Lung (tissue), 12 donors: ENCODE measurements around the gene IFNLR1. TPM values are rescaled to one million over a fixed set of nuclear protein-coding genes. Genes with fewer than 3 reads are reported as not detected.

Experiments
- ATAC-seq: fragments of 200-7000 bp; cut with Tn5 transposase; one replicate; pipeline ENCODE4 v1.9.1; 2020; ENCODE audit warnings: moderate number of reproducible peaks; ENCODE audit not compliant: insufficient read depth, low FRiP score
- DNase-seq, 3 donors: peaks; one replicate each; pipeline ENCODE4 v3.0.0-alpha.2; 2013 to 2017
- H3K27ac ChIP-seq, 2 donors: one replicate each; pipeline ENCODE4 v1.5.1; 2013; ENCODE audit warnings: mild to moderate bottlenecking in 2 of 2, moderate library complexity in 2 of 2, control low read depth in 1 of 2, inconsistent platforms in 1 of 2, low read depth in 1 of 2, low read length in 1 of 2
- H3K27me3 ChIP-seq, 3 donors: one replicate each; pipeline ENCODE4 v1.5.1; 2013; ENCODE audit warnings: low read length in 2 of 3; ENCODE audit not compliant: control insufficient read depth in 3 of 3, insufficient read depth in 3 of 3
- H3K36me3 ChIP-seq, 4 donors: one replicate each; pipeline ENCODE4 v1.5.1; 2013; ENCODE audit warnings: low read length in 4 of 4, mild to moderate bottlenecking in 1 of 4, moderate library complexity in 1 of 4; ENCODE audit not compliant: control insufficient read depth in 4 of 4, insufficient read depth in 4 of 4
- H3K4me1 ChIP-seq, 5 donors: one replicate each; pipeline ENCODE4 v1.5.1; 2013; ENCODE audit warnings: low read length in 5 of 5, mild to moderate bottlenecking in 2 of 5, moderate library complexity in 1 of 5; ENCODE audit not compliant: control insufficient read depth in 5 of 5, insufficient read depth in 5 of 5
- H3K4me3 ChIP-seq: one replicate; pipeline ENCODE4 v1.5.1; 2013; ENCODE audit warnings: mild to moderate bottlenecking, control low read depth, moderate library complexity
- H3K9ac ChIP-seq, 2 donors: one replicate each; pipeline ENCODE4 v1.5.1; 2013; ENCODE audit warnings: low read length in 2 of 2, control low read depth in 1 of 2; ENCODE audit not compliant: insufficient read depth in 1 of 2
- H3K9me3 ChIP-seq, 4 donors: one replicate each; pipeline ENCODE4 v1.5.1; 2013; ENCODE audit warnings: low read length in 3 of 4, mild to moderate bottlenecking in 1 of 4, moderate library complexity in 1 of 4; ENCODE audit not compliant: control insufficient read depth in 4 of 4, insufficient read depth in 3 of 4
- CTCF ChIP-seq: IDR thresholded peaks from 2 replicates; pipeline ENCODE4 v1.5.1; 2012; ENCODE audit warnings: mild to moderate bottlenecking; ENCODE audit errors: control extremely low read depth, extremely low read depth
- WGBS, 2 donors: extraction: QIAGEN DNeasy Blood & Tissue Kit; methylation state at CpG; one replicate each; pipeline ENCODE4 v1.1.7; 2013; 5-methylcytosine and 5-hydroxymethylcytosine counted together
- polyA plus RNA-seq, 2 donors: library from polyadenylated mRNA; stranded (reverse); fragments of 200-250 nt; gene quantifications; one replicate each; pipeline ENCODE4 v1.2.1, GENCODE V29; 2013
- total RNA-seq, 2 donors: library from RNA; depleted of rRNA in 1 of 2; stranded (reverse); fragments of >200 nt in 1 of 2; gene quantifications; one replicate each; pipeline ENCODE4 v1.2.1, GENCODE V29; 2014 to 2021
- donor health status: control.
- donor health status: control.
- donor health status: Bipolar disorder and iron deficiency.
- donor health status: healthy.
- donor health status: DM: yes; HTN: yes; CAD: no.

Gene IFNLR1
- total and polyA plus RNA-seq, 4 donors: 1.2 to 9.0 (median 2.7) TPM

- peaks cover 0 to 4% (median 0%) of the 10 kb centered on the region in 5 donors for H3K4me1 ChIP-seq
- H3K27me3 ChIP-seq: no peaks in the 10 kb centered on the region
- no peak for TF ChIP-seq CTCF
- no peak for ATAC-seq
- no peaks in the 10 kb centered on the region for H3K9me3 ChIP-seq
- no peaks in the 10 kb centered on the region for H3K36me3 ChIP-seq
- DNase-seq: no peak
- WGBS, 2 donors: 74 to 79% methylated on average over 15 of the region's 15 CpGs
- no peak overlapping the region for H3K4me3 ChIP-seq
- no peak overlapping the region for H3K9ac ChIP-seq
- H3K27ac ChIP-seq: no peak overlapping the region
These were observed 50.0 kb downstream of the IFNLR1 start for GRCh38 chr1:24136956-24137539.

- 81 to 89% methylated on average over 3 of the region's 3 CpGs for WGBS, 2 donors
- Histone ChIP-seq H3K36me3 (no peaks in the 10 kb centered on the region), H3K4me1 (no peaks in the 10 kb centered on the region), H3K4me3 (no peak overlapping the region), H3K27me3 (no peaks in the 10 kb centered on the region), H3K27ac (no peak overlapping the region), H3K9ac (no peak overlapping the region), H3K9me3 (peaks cover 0 to 4% (median 3%) of the 10 kb centered on the region in 4 donors)
- DNase-seq (no peak), ATAC-seq (no peak)
- no peak for TF ChIP-seq CTCF
These were observed 52.7 kb downstream of the IFNLR1 start for GRCh38 chr1:24134376-24134775.

- ATAC-seq: no peak
- no peaks in the 10 kb centered on the region for H3K4me1 ChIP-seq
- H3K9ac ChIP-seq: no peak overlapping the region
- H3K27me3 ChIP-seq: no peaks in the 10 kb centered on the region
- TF ChIP-seq CTCF: no peak
- no peaks in the 10 kb centered on the region for H3K36me3 ChIP-seq
- H3K4me3 ChIP-seq: no peak overlapping the region
- H3K27ac ChIP-seq: no peak overlapping the region
- 79 to 89% methylated on average over 1 of the region's 1 CpG for WGBS, 2 donors
- no peak for DNase-seq
- peaks cover 0 to 4% (median 3%) of the 10 kb centered on the region in 4 donors for H3K9me3 ChIP-seq
These were observed 53.3 kb downstream of the IFNLR1 start for GRCh38 chr1:24133819-24134218.

GRCh38 chr1:24130385-24130784, 56.7 kb downstream of the IFNLR1 start:
- ATAC-seq (no peak), DNase-seq (no peak)
- Histone ChIP-seq H3K9ac (no peak overlapping the region), H3K4me1 (no peaks in the 10 kb centered on the region), H3K27ac (no peak overlapping the region), H3K27me3 (no peaks in the 10 kb centered on the region), H3K9me3 (peaks cover 0 to 4% (median 3%) of the 10 kb centered on the region in 4 donors), H3K4me3 (no peak overlapping the region), H3K36me3 (no peaks in the 10 kb centered on the region)
- no peak for TF ChIP-seq CTCF
- 85 to 91% methylated on average over 3 of the region's 3 CpGs for WGBS, 2 donors
